GM21529 (cell line): Measurements from ENCODE around the gene TPP2.

Experiments
- ATAC-seq: cut with Tn5 transposase; IDR thresholded peaks from one replicate; pipeline ENCODE4 v1.9.1; 2021; ENCODE audit not compliant: unreplicated experiment

The TPP2 gene

DNA sequence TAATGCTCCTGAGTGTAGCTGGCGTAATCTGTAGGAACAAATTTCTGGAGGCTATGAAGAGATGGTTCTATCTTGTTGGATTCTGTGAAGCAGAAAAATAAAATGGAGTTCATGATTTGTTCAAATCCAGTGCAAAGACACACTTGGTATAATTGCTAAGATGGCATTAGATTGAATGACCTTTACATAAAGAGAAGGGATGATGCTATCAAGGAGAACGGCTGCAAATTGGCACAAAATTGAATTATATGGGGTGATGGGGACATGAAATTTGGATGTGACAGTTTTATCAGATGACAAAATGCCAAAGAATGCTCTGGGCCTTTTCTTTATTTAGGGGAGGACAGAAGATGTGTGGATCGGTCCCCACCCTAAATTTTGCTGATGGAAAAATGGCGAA lies 94.1 kb downstream of the TPP2 start:
- no peak for ATAC-seq

DNA sequence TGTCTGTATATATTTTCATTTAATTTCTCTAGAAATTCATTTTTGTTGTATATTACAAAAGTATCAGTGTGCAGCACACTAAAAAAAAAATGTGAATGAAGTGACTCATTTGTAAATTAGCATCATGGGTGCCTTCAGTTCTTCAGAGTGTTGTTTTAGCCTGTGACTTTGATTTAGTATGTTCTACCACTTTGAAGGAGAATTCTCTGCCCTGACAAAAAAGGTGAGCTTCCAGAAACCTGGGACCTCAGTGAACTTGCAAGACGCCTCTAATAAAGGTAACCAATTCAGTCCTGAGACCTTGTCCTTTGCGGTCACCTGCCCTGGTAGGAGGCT lies 95.7 kb downstream of the TPP2 start:
- no peak for ATAC-seq

DNA sequence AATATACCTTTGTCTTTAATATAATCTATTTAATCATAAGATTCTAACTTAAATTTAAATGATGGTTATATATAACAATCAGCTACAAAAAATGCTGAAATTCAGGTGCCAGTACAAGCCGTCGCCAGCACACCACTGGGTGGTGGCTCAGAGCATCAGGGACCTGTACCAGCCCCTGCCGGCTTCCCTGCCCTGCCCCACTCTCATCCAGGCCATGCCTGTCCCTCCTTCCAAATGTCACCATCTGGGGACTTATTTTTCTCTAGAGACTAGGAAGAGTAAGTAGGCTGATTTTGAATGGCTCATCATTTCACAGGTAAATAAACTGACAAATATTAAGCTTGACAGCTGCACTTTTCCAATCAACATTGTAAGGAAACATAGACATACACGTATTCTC lies 96.5 kb downstream of the TPP2 start:
- ATAC-seq: no peak

DNA sequence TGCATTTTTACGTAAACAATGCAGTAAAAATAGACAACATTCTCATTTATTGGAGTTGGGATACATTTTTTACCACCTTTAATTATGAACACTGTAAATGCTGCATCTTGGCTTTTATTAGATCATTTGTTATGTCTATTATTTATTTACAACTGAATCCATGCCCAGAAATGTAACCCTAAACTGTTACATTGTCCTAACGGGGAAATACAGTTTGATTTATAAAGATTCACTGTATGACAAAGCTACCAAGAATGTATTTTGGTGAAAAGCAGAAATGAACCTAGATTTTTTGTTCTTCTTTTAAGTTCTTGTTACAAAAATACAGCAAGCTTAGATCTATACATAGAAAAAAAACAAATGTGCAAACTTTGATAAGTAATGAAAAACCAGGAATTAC lies 97.0 kb downstream of the TPP2 start:
- no peak for ATAC-seq

DNA sequence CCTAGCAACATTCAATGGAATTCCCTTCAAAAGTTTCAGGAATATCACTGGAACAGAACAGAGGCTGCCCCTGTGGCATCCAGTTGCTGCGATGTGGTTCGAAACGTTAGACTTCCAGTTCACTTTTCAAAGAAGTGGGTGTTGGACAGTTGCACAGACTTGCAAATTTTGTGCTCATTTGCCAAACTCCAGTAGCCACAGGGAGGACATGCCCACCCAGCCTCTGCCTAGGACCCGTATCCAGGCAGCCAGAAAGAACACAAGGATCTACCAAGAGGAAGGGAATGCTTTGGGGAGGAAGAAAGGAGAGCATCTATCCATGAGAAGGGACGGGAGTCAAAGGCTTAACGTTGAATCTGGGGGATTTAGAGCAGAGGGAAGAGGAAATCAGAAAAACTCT lies 98.2 kb downstream of the TPP2 start, which contains the start of gene METTL21C:
Gene METTL21C (minus strand): TSS at position 108 of the 400 bp plus-strand sequence. CDS start 546 bp downstream, outside the sequence.
- no peak for ATAC-seq

DNA sequence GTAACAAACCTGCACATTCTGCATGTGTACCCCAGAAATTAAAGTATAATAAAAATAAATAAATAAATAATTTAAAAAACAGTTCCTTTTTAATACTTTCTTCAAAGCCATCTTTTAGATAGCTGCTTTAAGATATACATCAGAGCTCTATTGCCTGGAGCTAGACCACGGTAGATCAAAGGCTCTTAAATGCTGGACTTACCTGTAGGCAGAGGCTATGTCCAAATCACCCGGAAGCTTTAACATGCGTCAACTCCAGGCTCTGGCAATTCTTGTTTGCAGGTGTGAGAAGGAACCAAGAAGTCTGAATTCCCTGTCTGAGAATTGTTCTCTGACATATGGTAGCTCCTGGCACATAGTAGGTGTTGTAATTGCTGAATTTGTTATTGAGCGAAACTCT lies 99.7 kb downstream of the TPP2 start:
- ATAC-seq: no peak

DNA sequence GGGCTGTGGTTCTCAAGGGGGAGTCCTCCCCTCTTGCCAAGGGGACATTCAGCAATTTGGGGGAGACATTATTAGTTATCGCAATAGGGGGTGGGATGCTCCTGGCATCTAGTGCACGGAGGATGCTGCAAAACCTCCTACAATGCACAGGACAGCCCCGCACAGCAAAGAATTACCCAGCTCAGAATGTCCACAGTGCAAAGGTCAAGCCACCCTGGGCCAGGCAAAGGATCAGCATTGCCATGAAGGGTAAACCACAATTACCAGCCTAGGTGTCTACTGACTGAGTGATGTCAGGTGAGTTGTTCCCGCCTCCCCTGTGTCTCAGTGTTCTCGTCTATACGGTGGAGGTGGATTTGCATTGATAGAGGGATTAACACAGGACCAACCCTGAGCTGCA lies 100.5 kb downstream of the TPP2 start:
- no peak for ATAC-seq

DNA sequence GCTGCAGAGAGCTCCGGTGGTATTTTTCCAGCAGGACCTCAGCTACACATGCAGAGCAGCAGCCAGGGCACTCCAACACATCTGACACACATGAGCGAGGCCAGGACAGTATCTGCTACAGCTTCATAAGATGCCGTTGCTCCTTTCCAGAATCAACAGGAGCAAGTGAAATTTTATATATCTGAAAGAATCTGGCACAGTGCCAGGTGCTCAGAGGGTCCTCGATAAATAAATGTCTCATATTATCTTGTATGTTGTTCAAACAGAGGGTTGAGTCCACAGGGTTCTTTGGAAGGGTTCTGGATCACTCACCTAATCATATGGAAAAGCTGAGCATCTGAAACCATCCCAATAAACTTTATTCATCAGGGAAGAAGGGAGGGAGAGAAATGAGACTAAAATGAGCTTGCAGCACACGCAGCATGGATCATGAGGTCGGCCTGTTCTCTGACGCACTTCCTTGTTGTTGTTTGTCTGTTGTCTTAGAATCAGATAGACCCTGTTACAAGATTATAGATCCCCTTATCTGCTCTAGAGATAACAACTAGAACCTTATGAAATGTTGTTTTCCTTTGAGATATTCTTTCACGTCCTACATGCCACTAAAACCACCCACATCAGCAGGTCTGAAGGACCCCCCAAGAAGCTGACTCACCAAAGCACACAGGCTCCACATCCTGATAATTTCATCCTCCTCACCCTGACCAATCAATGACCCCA lies 101.3 kb downstream of the TPP2 start:
- no peak for ATAC-seq

DNA sequence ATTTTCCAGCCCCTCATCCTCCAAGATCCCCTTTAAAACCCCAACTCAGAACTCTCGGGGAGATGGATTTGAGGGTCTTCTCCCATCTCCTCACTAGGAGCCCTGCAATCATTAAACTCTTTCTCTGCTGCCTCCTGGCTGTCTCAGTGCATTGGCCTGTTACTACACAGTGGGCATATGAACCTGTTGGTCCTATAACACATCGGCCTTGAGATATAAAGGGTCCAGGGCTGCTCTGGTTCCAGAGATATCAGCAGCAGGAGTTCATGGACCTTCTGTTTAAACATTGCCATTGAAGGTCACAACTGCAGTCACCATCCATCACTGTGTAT lies 101.8 kb downstream of the TPP2 start:
- ATAC-seq: no peak

DNA sequence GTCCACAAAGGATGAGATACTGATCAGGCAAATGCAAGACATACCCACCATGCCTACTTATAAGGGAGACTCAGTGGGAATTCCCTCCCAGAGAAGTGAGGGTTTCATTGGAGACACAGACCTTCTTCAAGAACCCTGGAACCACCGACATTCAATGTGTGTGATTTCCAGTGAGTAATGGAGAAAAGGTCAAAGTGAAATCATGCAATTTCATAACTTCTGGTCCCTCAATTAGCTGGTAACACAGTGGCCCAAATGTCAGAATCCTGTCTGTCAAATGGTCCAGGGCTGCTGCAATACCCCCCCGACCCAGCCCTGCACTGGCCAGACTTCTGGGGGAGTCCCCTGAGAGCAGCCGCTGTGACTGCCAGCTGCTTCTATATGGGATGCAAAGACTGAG lies 102.7 kb downstream of the TPP2 start:
- no peak for ATAC-seq

DNA sequence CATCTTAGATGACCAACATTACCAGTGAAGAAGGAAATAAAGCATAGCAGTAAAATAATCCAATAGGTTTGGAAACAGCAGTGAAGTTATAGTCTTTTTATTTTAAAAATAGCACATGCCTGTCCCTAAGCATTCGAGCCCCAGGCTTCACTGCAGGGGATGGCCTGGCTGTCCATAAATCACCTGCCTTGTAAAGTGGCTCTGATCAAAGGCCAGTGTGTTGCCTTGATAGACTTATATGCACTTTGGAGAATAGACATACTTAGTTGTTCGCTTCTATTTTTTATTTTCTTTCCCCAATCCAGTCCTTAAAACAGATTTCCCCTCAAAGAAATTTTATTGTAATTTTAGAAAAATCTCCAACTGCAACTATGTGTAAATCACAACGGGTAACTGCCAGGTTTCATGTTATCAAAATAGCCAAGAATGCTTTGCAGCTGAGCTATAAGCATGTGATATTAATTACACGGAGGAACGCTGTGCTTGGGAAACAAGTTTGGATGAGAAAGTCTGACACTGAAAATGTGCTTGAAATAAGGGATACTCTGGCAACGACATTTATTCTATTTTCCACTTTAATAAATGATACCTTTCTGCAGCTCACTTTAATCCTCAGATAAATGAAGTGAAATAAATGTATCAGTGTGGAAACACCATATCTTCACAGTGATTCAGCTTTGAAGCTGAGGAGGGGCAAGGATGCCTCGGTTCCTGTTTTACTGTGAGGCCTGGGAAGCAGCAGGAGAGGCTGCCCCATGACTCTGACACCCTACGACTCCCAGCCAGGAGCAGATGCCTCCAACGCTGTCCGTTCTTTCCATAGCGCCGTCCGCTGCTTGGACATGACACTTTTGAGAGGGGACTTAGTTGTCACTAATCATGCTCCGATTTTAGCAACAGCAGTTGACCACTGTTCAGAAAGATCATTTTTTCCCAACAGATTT lies 103.6 kb downstream of the TPP2 start:
- ATAC-seq: no peak

DNA sequence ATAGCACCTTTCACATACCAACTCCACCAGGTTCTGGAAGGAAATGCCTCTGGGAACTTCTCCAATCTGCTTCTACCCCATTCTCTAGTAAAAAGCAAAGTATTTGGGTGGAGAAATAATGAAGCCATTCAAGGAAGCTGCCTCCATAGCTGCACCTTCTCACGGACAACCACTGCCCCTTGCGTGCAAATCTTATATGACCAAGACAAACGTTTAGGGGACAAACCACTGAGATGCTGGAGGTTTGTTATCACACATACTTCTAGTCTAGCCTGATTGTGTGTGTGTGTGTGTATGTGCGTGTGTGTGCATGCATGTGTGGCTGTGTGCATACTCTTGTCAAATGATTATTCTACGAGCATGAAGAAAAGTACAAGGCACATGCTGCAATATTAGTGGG lies 104.5 kb downstream of the TPP2 start:
- ATAC-seq: no peak

DNA sequence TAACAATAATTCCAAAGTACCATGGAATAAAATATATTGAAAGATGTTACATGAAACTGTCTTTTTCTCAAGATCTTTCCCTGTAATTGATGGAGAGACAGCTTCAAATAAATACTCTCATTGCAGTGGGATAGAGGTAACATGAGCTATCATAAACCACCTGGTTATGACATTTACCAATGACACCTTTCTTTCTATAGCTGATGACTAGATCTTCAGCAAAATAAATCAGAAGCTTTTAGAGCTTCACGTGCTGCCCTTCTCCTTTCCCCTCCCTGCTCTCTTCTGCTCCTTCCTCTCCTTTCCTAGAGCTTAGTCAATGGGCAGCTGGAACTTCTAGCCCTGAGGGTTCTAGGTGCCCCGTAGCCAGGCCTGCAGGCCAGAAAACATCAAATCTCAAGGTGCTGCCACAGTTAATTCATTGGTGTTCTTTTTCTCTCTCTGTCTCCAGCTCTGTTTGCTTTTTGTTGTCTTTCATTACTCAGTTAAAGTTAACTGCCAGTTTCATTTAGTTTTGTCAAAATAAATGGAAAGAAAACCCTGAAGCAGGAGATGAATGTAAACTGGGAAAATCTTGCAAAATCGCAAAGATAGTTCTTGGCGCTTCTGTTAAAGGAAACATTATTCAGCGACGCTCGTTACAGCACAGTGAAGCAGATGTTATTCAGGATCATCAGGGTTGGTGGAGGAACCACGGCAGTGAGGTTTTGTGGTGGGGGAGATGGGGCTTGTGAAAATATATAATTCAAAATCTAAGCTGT lies 106.4 kb downstream of the TPP2 start:
- no peak for ATAC-seq

DNA sequence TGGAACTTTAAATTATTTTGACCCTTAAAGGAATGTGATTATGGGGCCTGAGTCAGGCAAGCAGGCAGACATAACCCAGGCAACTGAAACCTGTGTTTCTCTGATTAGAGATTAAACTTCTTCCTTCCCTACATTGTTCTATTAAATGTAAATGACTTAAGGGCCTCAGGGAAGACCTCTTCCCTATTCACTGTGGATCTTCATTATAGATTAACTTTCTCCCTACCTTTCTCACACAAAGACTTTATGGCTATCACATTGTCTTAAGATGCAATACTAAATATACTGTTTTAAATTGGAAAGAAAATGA lies 106.9 kb downstream of the TPP2 start:
- ATAC-seq: no peak

DNA sequence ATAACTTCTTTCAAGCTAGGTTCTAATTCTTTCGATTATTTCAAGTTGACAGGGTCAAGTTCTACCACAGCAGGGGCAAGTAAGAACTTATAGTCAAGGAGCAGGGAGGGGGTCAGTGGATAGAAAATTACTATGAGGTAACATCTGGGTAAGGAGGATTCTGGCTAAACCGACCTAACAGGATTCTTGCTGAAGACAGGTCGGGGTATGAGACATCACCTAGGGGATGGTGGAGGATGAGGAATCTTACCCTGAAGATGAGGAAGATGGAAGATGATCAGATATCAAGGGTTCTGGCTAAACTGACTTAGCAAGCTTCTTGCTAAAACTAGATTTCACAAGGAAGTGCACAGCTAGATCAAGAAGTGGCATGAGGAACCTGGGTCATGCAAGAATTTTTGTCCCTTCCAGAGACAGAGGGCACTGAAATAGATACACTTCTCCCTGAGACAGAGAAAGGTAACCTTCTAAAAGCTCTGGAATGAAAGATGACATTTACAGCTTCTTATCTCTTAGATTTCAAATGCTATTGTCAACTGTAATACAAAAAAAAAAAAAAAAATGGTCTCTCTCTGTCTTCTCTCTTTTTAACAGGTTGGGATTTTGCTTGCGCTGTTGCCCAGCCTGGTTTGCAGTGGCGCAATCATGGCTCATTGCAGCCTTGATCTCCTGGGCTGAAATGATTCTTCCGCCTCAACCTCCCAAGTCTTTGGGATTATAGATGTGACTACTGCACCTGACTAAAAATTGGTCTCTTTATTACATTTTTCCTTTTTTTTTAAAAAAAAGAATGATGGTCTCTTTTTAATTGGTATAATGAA lies 107.7 kb downstream of the TPP2 start:
- no peak for ATAC-seq

DNA sequence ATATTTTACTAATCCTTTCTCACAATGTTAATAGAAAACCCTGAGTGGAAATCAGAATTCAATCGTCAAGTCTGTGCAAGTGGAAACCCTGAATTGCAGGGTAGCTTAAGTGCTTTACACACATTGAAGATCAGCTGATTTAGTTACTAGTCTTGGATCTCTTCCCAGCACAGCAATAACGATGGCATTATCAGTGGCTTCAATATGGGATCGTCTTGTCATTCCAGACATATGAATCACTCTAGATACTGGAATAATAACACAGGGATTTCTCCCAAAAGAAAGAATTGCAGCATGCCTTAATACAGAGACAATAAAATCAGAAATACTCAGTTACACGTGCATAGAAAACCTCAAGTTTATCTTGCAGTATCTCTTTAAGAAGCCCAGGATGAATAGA lies 110.7 kb downstream of the TPP2 start:
- ATAC-seq: no peak

DNA sequence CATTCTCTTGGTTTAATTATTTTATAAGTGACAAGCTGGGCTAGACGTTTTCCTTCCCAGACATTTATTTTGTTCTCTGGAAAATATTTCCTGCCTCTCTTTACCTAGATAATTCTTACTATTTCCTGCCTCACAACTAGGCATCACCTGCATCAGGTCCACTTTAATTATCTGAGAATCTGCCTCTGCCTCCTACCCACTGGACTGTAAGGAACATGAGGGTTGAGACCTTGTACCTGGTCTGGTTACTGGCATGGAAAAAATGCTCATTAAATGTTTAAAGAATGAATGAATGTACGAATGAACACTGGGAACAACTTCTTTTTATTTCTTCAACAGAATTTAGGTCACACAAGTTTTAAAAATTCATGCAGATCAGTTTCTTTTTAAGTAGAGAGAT lies 111.4 kb downstream of the TPP2 start:
- no peak for ATAC-seq

DNA sequence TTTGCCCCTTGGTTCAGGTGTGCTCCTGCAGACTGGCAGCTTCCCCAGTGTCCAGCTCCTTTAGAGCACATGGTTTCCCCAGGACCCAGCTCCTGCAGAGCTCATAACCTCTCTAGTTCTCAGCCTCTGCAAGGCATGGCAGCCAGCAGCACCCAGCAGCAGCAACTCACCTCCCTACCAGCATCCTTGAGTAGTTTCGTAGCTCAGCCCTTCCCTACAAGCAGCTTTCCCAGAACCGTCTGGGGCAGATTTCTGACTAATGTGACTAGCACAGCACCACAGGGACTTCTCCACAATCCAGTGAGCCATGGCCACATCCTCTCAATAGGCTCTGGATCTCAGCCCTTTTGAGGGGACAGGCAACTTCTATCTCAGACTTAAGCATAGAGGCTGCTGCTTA lies 112.2 kb downstream of the TPP2 start:
- no peak for ATAC-seq

DNA sequence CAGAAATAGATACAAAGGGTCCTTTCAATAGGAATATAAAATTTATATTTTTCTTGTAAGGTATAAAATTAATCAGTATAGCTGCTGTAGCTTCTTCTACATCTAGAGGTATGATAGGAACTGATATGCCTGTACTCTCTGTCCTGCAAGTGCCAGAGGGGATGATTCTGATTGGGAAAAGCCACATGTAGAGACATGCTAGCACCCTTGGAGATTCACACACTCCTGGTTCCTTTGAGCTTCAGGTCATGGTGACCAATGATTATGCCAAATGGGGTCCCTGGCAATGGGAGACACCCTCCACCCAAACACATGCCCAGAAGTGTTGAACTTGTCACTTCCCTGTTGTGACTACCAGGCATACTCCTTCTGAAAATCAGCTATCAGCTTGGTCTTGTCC lies 112.8 kb downstream of the TPP2 start:
- ATAC-seq: no peak

DNA sequence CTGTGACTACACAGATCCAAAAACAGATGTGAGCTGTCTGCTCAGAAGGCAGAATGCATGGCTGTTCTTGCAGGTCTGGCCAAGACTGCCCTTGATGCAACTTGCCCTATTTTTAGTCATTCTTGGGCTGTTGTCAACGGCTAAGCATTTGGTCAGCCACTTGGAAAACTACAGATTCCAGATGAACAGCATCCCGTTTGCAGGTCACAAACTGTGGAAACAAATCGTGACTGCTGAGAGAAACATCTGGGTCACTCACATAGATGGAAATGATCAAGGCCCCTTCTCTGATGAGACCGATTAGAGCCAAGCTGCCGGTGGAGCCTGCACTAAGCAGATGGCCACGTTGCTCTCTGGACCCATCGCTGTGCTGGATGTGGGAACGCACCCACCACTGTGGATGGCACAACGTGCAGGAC lies 113.5 kb downstream of the TPP2 start:
- ATAC-seq: no peak

DNA sequence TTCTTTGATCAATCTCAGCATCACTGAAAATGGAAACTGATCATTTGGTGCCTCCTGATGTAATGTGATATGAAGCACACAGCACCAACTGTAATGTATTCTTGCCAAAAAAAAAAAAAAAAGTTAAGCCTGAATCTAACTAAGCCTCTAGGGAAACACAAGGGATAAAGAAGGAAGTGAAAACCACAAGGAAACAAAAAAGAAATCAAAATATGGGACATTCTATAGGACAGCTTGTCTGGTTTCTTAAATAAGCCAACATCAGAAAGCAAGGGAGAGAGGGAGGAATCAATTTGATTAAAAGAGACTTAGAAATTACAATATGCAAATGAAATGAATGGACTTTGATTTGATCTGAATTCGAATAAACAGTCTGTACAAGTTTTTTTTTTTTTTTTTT lies 118.7 kb downstream of the TPP2 start:
- ATAC-seq: no peak
